Common myeloid progenitor, CD34-positive (primary cell): ENCODE data around the gene PGLYRP2.
"Not testable (repeated sequence)": the region's sequence is repeated elsewhere in the genome, so short reads cannot be mapped to it uniquely, and the experiment has no call there.

Experiments used
- CTCF ChIA-PET: fragments of 350-600 bp; sonication (Branson Sonifier 250); formaldehyde crosslinking; loops from one replicate; lab custom pipeline; 2021; ENCODE audit warnings: antibody characterized with exemption; lab: Charles Lee
- POLR2A ChIA-PET: fragments of 350-600 bp; sonication (Branson Sonifier 250); formaldehyde crosslinking; loops from one replicate; lab custom pipeline; 2021; ENCODE audit warnings: antibody characterized with exemption; lab: Charles Lee
- DNase-seq, 3 donors: peaks; one replicate each; pipeline versions ENCODE4 v3.0.0 to v3.0.0-alpha.2; 2013
- H3K27ac ChIP-seq, 2 experiments: 1 replicate in 1 of 2; 2 replicates in 1 of 2; pipeline ENCODE4 v1.7.0; 2013; ENCODE audit warnings: inconsistent platforms in 2 of 2, low read length in 2 of 2, mild to moderate bottlenecking in 2 of 2, low read depth in 1 of 2, moderate library complexity in 1 of 2; ENCODE audit not compliant: severe bottlenecking in 2 of 2, insufficient read depth in 1 of 2, poor library complexity in 1 of 2
- H3K27me3 ChIP-seq, 5 experiments: replicated peaks in 2 of 5; 1 replicate in 3 of 5; 2 replicates in 2 of 5; pipeline versions ENCODE4 v1.6.1 to v1.7.0; 2013; ENCODE audit warnings: low read length in 4 of 5, mild to moderate bottlenecking in 2 of 5, moderate library complexity in 2 of 5, inconsistent platforms in 1 of 5; ENCODE audit not compliant: insufficient read depth in 5 of 5, control insufficient read depth in 4 of 5
- H3K36me3 ChIP-seq, 4 experiments: 1 replicate in 2 of 4; 2 replicates in 2 of 4; pipeline versions ENCODE4 v1.6.1 to v1.7.0; 2013; ENCODE audit warnings: low read length in 3 of 4, control low read depth in 1 of 4, mild to moderate bottlenecking in 1 of 4; ENCODE audit not compliant: control insufficient read depth in 4 of 4, insufficient read depth in 4 of 4
- H3K4me1 ChIP-seq, 4 experiments: 1 replicate in 3 of 4; 2 replicates in 1 of 4; pipeline versions ENCODE4 v1.6.1 to v1.7.1; 2013; ENCODE audit warnings: low read length in 3 of 4, mild to moderate bottlenecking in 3 of 4, control low read depth in 1 of 4, inconsistent platforms in 1 of 4, moderate library complexity in 1 of 4; ENCODE audit not compliant: control insufficient read depth in 4 of 4, insufficient read depth in 4 of 4; ENCODE audit errors: control extremely low read depth in 1 of 4
- H3K4me3 ChIP-seq, 7 experiments: 1 replicate in 4 of 7; 2 replicates in 3 of 7; pipeline versions ENCODE4 v1.5.1 to v1.7.0; 2013; ENCODE audit warnings: mild to moderate bottlenecking in 7 of 7, low read length in 6 of 7, moderate library complexity in 6 of 7, inconsistent platforms in 2 of 7, low read depth in 2 of 7, control low read depth in 1 of 7; ENCODE audit not compliant: insufficient read depth in 4 of 7, control insufficient read depth in 1 of 7; ENCODE audit errors: extremely low read depth in 1 of 7
- H3K9me3 ChIP-seq, 5 experiments: 1 replicate in 4 of 5; 2 replicates in 1 of 5; pipeline versions ENCODE4 v1.6.1 to v1.7.1; 2013; ENCODE audit warnings: low read length in 4 of 5, mild to moderate bottlenecking in 2 of 5, inconsistent platforms in 1 of 5, low read depth in 1 of 5, moderate library complexity in 1 of 5; ENCODE audit not compliant: control insufficient read depth in 4 of 5, insufficient read depth in 2 of 5; ENCODE audit errors: control extremely low read depth in 1 of 5
- WGBS: methylation state at CpG from one replicate; pipeline ENCODE4 v1.1.5; 2013; ENCODE audit not compliant: insufficient coverage; 5-methylcytosine and 5-hydroxymethylcytosine counted together

The PGLYRP2 gene

DNA sequence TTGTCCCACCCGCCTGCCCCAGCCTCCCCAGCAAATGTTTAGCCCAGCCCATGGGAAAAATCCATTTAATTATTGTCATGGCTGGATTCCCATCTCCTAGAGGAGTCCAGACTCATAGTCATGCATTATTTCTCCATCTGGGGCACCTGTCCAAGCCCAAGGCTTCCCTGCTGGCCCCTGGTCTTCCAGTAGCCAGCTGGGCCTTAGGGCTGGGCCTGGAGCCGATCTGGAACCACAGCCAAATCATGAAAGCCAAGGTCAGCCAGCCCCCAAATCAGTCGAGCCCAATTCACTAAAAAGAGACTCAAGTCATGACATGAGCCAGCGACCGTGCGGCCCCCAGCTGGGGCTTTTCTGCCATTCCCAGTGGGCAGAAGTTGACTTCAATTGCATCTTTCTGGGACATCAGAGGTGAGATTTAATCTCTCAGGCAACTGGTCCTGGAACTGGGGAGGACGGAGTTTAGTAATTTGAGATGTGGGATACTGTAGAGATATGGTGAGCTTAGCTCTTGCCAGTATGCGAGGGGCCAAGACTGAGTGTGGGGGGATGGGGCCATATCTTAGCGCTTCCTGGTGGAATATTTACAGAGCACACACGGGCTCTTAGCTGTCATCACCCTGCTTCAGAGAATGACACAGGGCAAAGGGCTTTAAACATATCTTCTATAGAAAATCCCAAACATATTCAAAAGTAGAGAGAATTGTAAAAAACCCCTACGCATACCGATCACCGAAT is 9.4 kb upstream of the PGLYRP2 start:
- 94% methylated on average over 9 of the region's 13 CpGs for WGBS
- CTCF ChIA-PET, result no interaction called here

GRCh38 chr19:15487038-15487437 is 7.7 kb upstream of the PGLYRP2 start:
- CTCF ChIA-PET, result no interaction called here

More for the DNA sequence above, 9.4 kb upstream of the PGLYRP2 start:
- Histone ChIP-seq H3K4me1 (no peaks in the 10 kb centered on the region), H3K27me3 (no peaks in the 10 kb centered on the region), H3K36me3 (no peaks in the 10 kb centered on the region), H3K4me3 (no peak overlapping the region), H3K27ac (no peak overlapping the region), H3K9me3 (no peaks in the 10 kb centered on the region)
- POLR2A ChIA-PET, result no interaction called here
- no peak for DNase-seq

GRCh38 chr19:15485768-15486167 is 6.5 kb upstream of the PGLYRP2 start:
- not testable (repeated sequence) for DNase-seq, H3K9me3 ChIP-seq, H3K4me3 ChIP-seq, H3K36me3 ChIP-seq, H3K27ac ChIP-seq, H3K27me3 ChIP-seq, H3K4me1 ChIP-seq
- 100% methylated on average over 5 of the region's 5 CpGs for WGBS
- POLR2A ChIA-PET, result interaction anchor here (0.7 kb wide), 1 partner anchor 17 kb away, joined by 3 read pairs; no protein-coding TSS in a partner anchor
- CTCF ChIA-PET, result interaction anchor here (0.6 to 0.8 kb wide), 3 partner anchors 46 to 67 kb away, joined by 3 to 4 read pairs (median 3); partner anchors contain the start of gene AKAP8L

More at GRCh38 chr19:15487038-15487437, 7.7 kb upstream of the PGLYRP2 start:
- H3K4me1 ChIP-seq, result no peaks in the 10 kb centered on the region
- H3K4me3 ChIP-seq, result no peak overlapping the region
- H3K36me3 ChIP-seq, result no peaks in the 10 kb centered on the region
- no peaks in the 10 kb centered on the region for H3K9me3 ChIP-seq
- POLR2A ChIA-PET, result no interaction called here
- no peaks in the 10 kb centered on the region for H3K27me3 ChIP-seq
- WGBS, result 100% methylated on average over 2 of the region's 4 CpGs
- H3K27ac ChIP-seq, result no peak overlapping the region
- no peak for DNase-seq

DNA sequence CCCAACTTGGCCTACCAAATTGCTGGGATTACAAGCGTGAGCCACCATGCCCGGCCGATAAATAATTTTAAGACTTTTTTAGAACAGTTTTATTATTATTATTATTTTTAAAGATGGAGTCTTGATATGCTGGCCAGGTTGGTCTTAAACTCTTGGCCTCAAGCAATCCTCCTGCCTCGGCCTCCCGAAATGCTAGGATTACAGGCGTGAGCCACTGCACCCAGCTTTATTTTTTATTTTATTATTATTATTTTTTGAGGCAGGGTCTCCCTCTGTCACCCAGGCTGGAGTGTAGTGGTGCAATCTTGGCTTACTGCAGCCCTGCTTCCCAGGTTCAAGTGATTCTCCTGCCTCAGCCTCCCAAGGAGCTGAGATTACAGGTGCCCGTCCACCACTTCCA is 1.7 kb upstream of the PGLYRP2 start:
- ChIA-PET POLR2A (interaction anchor here (1.8 kb wide), 1 partner anchor 18 kb away, joined by 7 read pairs; no protein-coding TSS in a partner anchor), CTCF (interaction anchor here (0.9 to 8.8 kb wide), 9 partner anchors 10 to 97 kb away, joined by 3 to 76 read pairs (median 7); partner anchors contain the start of genes AKAP8L and RASAL3)
- H3K27ac ChIP-seq, H3K4me3 ChIP-seq, H3K9me3 ChIP-seq, H3K27me3 ChIP-seq, H3K36me3 ChIP-seq, DNase-seq: not testable (repeated sequence)
- 100% methylated on average over 1 of the region's 7 CpGs for WGBS
- H3K4me1 ChIP-seq, result peaks cover 0 to 16% (median 12%) of the 10 kb centered on the region in 4 experiments

GRCh38 chr19:15476325-15476724 is 3.0 kb downstream of the PGLYRP2 start:
- DNase-seq, result peak in 2 of 3 donors; percentile 36 to 39
- ChIA-PET CTCF (interaction anchor here (1.0 to 8.8 kb wide), 6 partner anchors 9 to 84 kb away, joined by 3 to 76 read pairs (median 5); partner anchors contain the start of gene AKAP8L), POLR2A (interaction anchor here (0.8 kb wide), 1 partner anchor 9 kb away, joined by 4 read pairs; no protein-coding TSS in a partner anchor)
- H3K36me3 ChIP-seq, result no peaks in the 10 kb centered on the region
- 0% methylated on average over 1 of the region's 5 CpGs for WGBS
- H3K27me3 ChIP-seq, result no peaks in the 10 kb centered on the region
- H3K27ac ChIP-seq, result no peak overlapping the region
- H3K4me3 ChIP-seq, result no peak overlapping the region
- H3K4me1 ChIP-seq, result peaks cover 0 to 19% (median 15%) of the 10 kb centered on the region in 4 experiments
- peaks cover 0 to 8% (median 4%) of the 10 kb centered on the region in 5 experiments for H3K9me3 ChIP-seq

GRCh38 chr19:15475611-15476010 is 3.7 kb downstream of the PGLYRP2 start:
- POLR2A ChIA-PET, result no interaction called here
- CTCF ChIA-PET, result interaction anchor here (0.8 to 8.8 kb wide), 5 partner anchors 8 to 85 kb away, joined by 4 to 76 read pairs (median 5); no protein-coding TSS in a partner anchor

GRCh38 chr19:15475169-15475568 is 4.1 kb downstream of the PGLYRP2 start:
- H3K36me3 ChIP-seq, result no peaks in the 10 kb centered on the region
- H3K9me3 ChIP-seq, result peaks cover 0 to 8% (median 4%) of the 10 kb centered on the region in 5 experiments
- 100% methylated on average over 1 of the region's 4 CpGs for WGBS
- POLR2A ChIA-PET, result no interaction called here
- CTCF ChIA-PET, result interaction anchor here (0.8 to 8.8 kb wide), 5 partner anchors 8 to 85 kb away, joined by 4 to 76 read pairs (median 5); no protein-coding TSS in a partner anchor
- H3K4me1 ChIP-seq, result peaks cover 0 to 20% (median 14%) of the 10 kb centered on the region in 4 experiments
- H3K4me3 ChIP-seq, result no peak overlapping the region
- no peak for DNase-seq
- H3K27me3 ChIP-seq, result no peaks in the 10 kb centered on the region
- no peak overlapping the region for H3K27ac ChIP-seq

More at GRCh38 chr19:15475611-15476010, 3.7 kb downstream of the PGLYRP2 start:
- WGBS, result 98% methylated on average over 10 of the region's 10 CpGs
- no peak for DNase-seq
- H3K4me1 ChIP-seq, result peaks cover 0 to 19% (median 15%) of the 10 kb centered on the region in 4 experiments
- no peak overlapping the region for H3K27ac ChIP-seq
- no peak overlapping the region for H3K4me3 ChIP-seq
- no peaks in the 10 kb centered on the region for H3K36me3 ChIP-seq
- H3K9me3 ChIP-seq, result peaks cover 0 to 8% (median 4%) of the 10 kb centered on the region in 5 experiments
- H3K27me3 ChIP-seq, result no peaks in the 10 kb centered on the region
